Midbrain (tissue), 1 donor: ENCODE measurements around the gene RRP36.

ENCODE experiments used
- DNase-seq: peaks from one replicate; lab custom pipeline; 2025; lab: John Stamatoyannopoulos, UW

The RRP36 gene

DNA sequence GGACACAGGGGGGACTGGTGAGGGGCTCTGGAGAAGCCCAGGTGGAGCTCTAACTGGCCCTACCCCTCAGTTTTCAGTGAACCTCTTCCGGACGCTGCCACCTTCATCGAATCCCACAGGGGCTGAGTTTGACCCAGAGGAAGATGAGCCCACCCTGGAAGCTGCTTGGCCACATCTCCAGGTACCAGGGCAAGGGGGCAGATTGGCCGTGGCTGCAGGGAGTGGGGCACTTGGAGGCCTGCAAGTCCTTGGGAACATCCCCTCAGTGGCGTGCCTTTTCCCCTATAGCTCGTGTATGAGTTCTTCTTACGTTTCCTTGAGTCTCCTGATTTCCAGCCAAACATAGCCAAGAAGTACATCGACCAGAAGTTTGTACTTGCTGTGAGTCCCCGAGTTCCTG lies 14.3 kb upstream of the RRP36 start:
- no peak for DNase-seq

- DNase-seq: peak; percentile 3
Measured at GRCh38 chr6:43009124-43009523, 12.3 kb upstream of the RRP36 start.

DNA sequence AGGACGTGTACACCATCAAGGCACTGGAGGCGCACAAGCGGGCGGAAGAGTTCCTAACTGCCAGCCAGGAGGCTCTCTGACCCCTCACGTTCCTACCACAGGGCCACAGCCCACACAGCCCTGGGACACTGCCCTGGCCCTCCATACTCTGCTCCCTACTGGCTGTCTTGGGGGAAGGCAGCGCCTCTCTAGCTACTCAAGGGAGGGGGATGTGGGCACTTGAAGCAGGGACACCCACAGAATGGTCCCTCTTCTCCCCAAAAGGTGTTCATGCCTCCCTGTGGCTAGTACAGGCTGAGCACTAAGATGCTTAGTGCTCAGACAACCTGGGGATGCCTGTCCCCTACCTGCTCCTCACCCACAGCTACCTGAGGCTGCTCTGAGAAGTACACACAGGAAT lies 10.2 kb upstream of the RRP36 start:
- no peak for DNase-seq

DNA sequence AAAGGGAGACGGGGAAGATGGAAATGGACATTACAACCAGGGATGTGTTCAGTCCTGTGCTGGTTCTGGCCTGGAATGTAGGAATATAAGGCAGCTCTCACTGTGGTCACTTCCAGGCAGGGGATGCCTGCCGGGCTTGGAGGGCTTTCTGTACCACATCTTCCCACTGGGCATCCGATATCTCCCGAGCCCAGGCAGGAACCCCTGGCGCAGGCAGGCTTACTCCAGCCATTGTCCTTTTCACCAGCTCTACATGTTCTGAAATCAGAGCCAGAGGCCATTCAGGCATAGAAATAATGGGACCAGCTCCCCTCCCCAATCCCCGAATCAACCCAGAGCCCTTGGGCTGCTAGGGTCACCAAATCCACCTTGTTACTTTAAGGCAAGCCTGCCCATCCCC lies 9.1 kb upstream of the RRP36 start:
- DNase-seq: no peak

GRCh38 chr6:43013097-43013842 lies 8.2 kb upstream of the RRP36 start:
- peak; percentile 42 for DNase-seq

DNA sequence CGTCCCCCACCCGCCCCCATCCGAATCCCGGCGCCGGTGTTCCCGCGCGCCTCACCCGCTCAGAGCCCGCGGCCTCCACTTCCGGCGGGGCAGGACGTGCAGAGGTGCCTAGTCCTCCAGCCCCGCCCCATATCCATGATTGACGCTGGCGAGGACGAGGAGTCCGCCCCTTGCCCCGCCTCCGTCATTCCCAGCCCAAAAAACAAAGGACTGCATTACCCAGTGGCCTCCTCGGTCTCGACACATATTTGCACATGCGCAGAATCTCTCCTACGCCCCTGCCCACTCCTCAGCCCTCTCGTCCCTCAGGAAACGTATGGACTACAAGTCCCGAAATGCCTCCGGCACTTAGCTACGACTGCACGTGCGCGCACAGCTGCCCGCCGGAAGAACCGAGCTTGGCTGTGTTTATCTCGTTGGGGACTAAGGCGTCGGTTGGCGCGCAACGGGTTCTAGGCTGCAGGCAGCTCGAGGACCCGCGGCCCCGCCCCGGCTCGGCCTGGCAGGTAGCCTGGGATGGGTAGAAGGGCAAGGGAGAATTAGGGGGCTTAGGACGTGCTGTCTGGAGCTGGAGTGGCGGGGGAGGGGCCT lies 7.5 kb upstream of the RRP36 start, which contains the start of the genes KLHDC3 and MEA1:
TSS of gene KLHDC3 (plus strand) at position 407 of the 591 bp plus-strand sequence. CDS start 2,944 bp downstream, outside the sequence.
TSS of gene MEA1 (minus strand) at position 104 of the 591 bp plus-strand sequence. CDS start 133 bp downstream, outside the sequence.
- peak; percentile 100 for DNase-seq

DNA sequence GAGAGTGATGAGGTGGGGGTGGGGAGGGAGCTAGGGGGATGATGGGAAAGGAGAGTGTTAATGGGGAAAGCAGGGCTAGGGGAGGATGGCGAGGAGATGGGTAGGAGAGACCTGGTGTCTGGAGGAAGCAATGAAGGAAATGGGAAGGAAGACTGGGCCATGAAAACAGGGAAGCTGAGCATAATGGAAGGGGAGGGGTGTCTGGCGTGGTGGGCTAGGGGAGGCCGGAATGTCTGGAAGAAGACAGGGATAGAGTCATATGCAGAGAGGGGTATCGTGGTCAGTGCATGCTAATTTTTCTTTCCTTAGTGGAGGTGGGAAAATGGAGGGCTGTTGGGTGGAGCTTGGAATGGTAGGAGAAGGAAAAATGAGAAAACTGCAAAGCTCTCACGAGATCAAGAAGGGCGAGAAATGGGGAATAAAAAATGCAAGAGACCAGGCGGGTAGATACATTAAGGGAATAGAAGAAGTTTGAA lies 7.0 kb upstream of the RRP36 start:
- DNase-seq: no peak

DNA sequence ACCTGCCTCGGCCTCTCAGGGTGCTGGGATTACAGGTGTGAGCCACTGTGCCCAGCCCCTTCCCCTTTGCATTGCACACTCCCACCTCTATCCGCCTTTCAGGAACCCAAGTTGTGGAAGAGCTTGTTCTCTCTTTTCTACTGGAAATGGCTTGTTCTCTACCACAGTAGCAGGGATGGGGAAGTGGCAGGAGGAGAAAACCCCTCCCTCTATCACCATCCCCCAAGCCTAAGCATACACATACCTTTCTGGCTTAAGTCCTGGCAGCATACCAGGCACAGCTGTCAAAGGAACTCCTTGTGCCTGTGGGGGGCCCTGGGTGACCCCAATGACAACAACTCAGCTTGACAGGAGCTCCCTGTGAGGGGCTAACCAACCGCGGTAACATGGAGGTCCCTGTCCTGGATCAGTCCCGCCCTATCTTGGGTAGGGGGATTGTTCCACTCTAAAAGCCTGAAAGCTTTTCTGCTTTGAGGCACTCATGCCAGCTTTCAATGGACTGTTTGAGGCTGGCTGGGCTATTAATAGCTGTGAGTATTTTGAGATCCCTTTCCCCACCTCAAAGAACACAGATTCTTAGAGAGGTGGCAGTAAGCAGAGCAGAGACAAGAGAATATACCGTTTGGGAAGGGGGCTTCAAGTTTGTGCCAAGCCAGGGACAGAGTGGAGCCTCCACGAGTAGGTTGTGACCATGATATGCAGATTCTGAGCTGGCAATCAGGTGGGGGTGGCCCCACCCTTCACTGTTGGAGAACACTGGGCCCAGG lies 5.1 kb upstream of the RRP36 start:
- no peak for DNase-seq

DNA sequence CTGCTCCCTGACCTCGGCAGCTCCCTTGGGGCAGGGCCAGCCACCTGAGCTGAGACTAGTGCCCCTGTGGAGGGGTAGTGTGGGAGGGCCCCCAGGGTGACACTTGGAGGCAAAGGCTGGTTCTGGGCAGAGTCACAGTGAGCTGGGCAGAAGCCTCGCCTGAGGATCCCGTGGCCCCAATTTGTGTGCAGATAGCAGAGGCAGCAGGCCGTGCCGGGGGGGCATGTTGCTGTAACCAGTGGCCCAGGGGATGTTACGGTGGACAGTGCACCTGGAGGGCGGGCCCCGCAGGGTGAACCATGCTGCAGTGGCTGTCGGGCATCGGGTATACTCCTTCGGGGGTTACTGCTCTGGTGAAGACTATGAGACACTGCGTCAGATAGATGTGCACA lies 4.5 kb upstream of the RRP36 start:
- no peak for DNase-seq

- DNase-seq: no peak
Measured at GRCh38 chr6:43019152-43019551, 2.3 kb upstream of the RRP36 start.

DNA sequence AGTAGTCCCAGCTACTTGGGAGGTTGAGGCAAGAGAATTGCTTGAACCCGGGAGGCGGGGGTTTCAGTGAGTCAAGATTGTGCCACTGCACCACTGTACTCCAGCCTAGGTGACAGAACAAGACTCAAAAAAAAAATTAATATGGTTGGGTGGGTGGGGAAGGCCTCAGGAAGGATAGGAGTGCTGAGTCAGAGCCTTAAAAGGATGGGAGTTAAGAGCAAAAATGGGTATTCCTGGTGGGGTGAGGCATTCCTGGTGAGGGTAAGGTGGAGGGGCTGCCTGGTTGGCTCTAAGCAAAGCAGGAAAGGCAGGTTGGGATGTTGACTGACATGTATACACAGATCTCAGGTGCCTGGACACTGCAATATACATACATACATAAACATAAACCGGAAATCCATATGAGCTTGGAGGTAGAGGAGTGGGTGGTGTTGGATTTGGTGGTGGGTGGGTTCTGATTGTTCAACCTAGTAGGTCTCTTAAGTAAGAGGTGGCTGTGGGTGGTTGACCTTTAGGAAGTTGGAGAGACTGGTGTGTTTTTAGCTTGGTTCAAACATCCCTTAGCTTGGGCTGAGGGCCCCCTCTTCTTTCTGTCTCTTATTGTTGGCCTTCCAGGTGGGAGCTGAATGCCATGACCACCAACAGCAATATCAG lies 1.2 kb upstream of the RRP36 start:
- DNase-seq: no peak

- DNase-seq: no peak
Measured at GRCh38 chr6:43020847-43021246, 576 bp upstream of the RRP36 start.

DNA sequence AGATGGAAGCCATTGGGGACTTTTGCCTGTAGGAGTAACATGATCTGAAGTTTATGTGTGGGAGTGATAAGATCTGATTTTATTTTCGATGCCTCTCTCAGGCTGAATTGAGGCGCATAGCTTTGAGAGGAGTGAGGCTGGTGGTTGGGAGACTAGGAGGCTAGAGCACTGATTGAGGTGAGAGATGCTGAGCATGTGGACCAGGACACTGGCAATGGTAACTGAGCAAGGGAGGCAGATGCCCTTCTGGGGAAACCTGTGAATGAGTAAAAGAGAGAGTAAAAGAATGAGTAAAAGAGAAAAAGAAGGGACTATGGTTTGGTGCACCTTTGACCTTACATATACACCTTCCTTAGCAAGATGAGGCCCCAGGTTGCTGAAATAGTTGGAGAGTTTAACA lies 3.0 kb downstream of the RRP36 start:
- no peak for DNase-seq

- no peak for DNase-seq
Measured at GRCh38 chr6:43026365-43026764, 4.9 kb downstream of the RRP36 start.

- DNase-seq: no peak
Measured at GRCh38 chr6:43029120-43029519, 7.7 kb downstream of the RRP36 start.

- DNase-seq: no peak
Measured at GRCh38 chr6:43032326-43032725, 10.9 kb downstream of the RRP36 start.

DNA sequence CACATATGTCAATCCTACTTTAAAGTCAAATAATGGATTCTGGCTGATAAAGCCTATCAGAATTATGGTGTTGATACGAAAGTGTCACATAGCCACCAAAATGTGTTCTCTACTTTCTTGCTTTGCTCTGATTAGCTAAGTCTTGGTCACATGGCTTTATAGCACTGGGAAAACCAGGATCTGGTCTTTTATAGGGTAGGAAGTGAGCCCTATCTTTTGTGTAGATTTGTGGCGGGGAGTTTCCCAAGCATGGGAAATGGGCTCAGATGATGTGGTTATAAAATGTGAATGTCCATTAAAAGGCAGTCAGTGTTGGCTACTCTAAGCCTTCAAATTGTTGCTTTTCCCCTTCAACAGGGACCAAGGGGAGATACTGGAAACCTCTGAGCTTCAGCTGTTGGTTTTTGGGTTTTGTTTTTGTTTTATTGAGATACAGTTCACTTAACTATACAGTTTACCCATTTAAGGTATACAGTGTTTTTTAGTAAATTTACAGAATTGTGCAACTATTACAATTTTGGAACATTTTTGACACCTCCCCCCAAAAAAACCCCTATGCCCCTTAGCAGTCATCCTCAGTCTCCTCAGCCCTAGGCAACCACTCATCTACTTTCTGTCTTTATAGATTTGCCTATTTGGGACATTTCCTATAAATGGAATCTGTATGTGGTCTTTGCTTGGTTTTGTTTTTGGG lies 12.2 kb downstream of the RRP36 start:
- no peak for DNase-seq

GRCh38 chr6:43034190-43034525 lies 12.7 kb downstream of the RRP36 start:
- DNase-seq: no peak

DNA sequence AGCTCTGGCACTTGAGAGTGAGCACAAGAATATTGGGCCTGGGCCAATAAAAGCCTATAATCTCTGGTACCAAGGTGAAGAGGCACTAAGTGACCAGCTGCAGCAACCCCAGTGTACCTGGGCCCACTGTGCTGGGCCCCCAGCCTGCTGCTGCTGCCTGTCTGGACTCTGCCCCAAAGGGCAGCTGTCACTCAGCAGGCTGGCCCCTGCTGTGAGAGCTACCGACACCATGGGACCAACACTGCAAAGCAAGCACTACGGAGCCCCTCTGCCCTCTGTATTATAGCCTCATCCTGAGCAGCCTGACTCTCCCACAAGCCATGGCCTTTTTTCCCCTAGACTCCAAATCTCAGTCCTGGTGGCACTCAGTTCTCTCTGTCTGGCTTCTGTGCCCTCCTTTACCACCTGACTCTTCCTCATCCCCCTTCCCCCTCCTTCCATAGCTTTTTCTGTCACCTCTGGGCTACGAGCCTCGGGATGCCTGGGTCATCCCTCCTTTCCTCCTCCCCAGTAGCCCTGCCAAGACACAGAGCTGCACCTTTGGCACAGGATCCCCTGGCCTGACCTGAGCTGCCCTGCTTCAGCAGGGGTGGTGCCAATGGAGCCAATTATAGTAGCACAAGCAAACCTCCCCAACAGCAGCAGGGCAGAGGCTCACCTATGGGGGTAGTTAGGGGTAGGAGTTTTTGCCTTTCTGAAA lies 14.2 kb downstream of the RRP36 start:
- DNase-seq: no peak

DNA sequence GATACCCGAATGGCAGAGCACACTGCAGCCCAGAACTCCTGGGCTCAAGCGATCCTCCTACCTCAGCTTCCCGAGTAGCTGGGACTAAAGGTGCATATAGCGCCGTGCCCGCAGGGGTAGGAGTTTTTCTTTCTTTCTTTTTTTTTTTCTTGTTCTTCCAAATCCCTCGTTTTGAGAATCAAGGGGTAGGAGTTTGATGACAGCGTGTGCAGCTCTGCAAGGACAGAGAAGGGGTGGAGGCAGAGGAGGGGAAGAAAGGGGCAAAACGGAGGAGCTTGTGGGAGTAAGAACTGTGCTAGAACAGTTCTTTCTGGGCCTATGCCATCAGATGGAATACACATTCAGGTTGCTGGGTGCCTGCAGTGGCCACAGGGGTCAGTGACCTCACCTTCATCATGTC lies 15.3 kb downstream of the RRP36 start:
- no peak for DNase-seq

DNA sequence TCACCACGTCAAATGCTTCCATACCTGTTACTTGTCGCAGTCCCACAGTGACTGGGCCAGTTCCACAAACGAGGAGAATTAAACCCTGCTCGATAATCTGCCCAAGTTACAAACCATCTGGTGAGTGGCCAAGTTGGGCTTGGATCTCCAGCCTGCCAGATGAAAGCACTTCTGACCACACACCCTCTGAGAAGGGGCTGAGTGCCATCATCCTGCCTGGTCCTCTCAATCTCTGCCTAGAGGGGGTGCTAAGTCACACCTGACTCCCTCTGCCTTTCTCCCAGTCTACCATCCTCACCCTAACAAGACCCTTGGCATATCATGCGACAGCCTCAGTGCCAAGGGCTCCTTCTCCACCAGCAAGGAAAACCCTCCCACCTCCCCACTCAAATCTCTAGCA lies 15.8 kb downstream of the RRP36 start:
- DNase-seq: no peak
